ENCODE data around the gene IL19. TPM values are rescaled to one million over a fixed set of nuclear protein-coding genes. Genes with fewer than 3 reads are reported as not detected.

The IL19 gene
- total RNA-seq, 4 donors from 2014 or later: not detected

DNA sequence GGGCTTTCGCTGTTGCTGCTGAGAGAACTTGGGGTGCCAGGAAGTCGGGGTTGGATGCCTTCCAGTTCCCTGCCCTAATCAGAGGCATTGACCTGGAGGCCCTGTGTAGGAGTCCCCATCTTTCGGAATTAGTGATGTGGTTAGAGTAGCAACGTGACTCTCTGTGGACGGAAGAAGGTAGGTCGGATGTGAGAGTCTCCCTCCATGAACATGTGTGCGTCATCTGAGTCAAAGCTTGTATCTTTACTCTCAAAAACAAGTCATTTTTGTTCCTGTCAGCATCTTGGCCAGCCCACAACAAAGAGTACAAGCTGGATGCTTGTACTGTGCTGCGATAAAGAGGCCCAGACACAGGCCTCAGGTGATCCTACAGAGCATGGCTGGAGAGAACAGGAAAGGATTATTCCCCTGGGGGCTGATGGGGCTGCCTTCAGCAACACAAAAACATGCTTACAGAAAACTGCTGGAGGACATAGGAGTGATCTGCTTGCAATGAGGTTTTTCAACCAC, 32.7 kb downstream of the IL19 start:
- no peak for ATAC-seq
- intact Hi-C loops (cut with DNase I; ENCODE audit: low total_unique reads) (loop anchor here (10.0 kb wide), 1 partner anchor 112 kb away; no protein-coding TSS in a partner anchor), in situ Hi-C loops (cut with MboI; ENCODE audit: low sequenced_read_pairs in 4 of 4) (loop anchor here in 3 of 4 donors (10.0 to 25.0 kb wide), 3 partner anchors 141 to 168 kb away; partner anchors contain the start of gene DYRK3 (in 1 of the 3))
- DNase-seq: peak in 1 of 2 donors; percentile 13
- Histone ChIP-seq H3K4me1 (no peaks in the 10 kb centered on the region), H3K27me3 (no peaks in the 10 kb centered on the region), H3K4me3 (no peak overlapping the region), H3K9me3 (no peaks in the 10 kb centered on the region), H3K27ac (no peak overlapping the region), H3K36me3 (no peaks in the 10 kb centered on the region)
- TF ChIP-seq POLR2A (IDR thresholded peaks at IDR 0.05) (no peak), CTCF (IDR thresholded peaks at IDR 0.05 in 4 of 5, conservative IDR thresholded peaks at IDR 0.05 in 1 of 5) (no peak)

- intact Hi-C loops (cut with DNase I; ENCODE audit: low total_unique reads) (loop anchor here (10.0 kb wide), 1 partner anchor 111 kb away; no protein-coding TSS in a partner anchor), in situ Hi-C loops (cut with MboI; ENCODE audit: low sequenced_read_pairs in 4 of 4) (loop anchor here in 3 of 4 donors (10.0 to 25.0 kb wide), 3 partner anchors 142 to 169 kb away; partner anchors contain the start of gene DYRK3 (in 1 of the 3))
- Histone ChIP-seq H3K36me3 (no peaks in the 10 kb centered on the region), H3K9me3 (no peaks in the 10 kb centered on the region), H3K4me1 (no peaks in the 10 kb centered on the region), H3K4me3 (no peak overlapping the region), H3K27ac (no peak overlapping the region), H3K27me3 (no peaks in the 10 kb centered on the region)
- ATAC-seq (no peak), DNase-seq (no peak)
- no peak for TF ChIP-seq POLR2A (IDR thresholded peaks at IDR 0.05)
- TF ChIP-seq CTCF (IDR thresholded peaks at IDR 0.05 in 4 of 5, conservative IDR thresholded peaks at IDR 0.05 in 1 of 5): no peak
Measured at GRCh38 chr1:206804156-206804737, 33.7 kb downstream of the IL19 start.

- H3K4me1 ChIP-seq: no peaks in the 10 kb centered on the region
- intact Hi-C loops (cut with DNase I; ENCODE audit: low total_unique reads): loop anchor here (10.0 kb wide), 1 partner anchor 109 kb away; no protein-coding TSS in a partner anchor
- H3K36me3 ChIP-seq: no peaks in the 10 kb centered on the region
- DNase-seq: no peak
- in situ Hi-C loops (cut with MboI; ENCODE audit: low sequenced_read_pairs in 4 of 4): loop anchor here in 3 of 4 donors (10.0 to 25.0 kb wide), 3 partner anchors 143 to 171 kb away; partner anchors contain the start of gene DYRK3 (in 1 of the 3)
- H3K4me3 ChIP-seq: no peak overlapping the region
- TF ChIP-seq POLR2A (IDR thresholded peaks at IDR 0.05) (no peak), CTCF (IDR thresholded peaks at IDR 0.05 in 4 of 5, conservative IDR thresholded peaks at IDR 0.05 in 1 of 5) (no peak)
- H3K27me3 ChIP-seq: no peaks in the 10 kb centered on the region
- no peak overlapping the region for H3K27ac ChIP-seq
- no peak for ATAC-seq
- no peaks in the 10 kb centered on the region for H3K9me3 ChIP-seq
Measured at GRCh38 chr1:206805357-206805756, 34.8 kb downstream of the IL19 start.

- DNase-seq: peak in 1 of 2 donors; percentile 17
- H3K27ac ChIP-seq: no peak overlapping the region
- in situ Hi-C loops (cut with MboI; ENCODE audit: low sequenced_read_pairs in 4 of 4): loop anchor here in 3 of 4 donors (10.0 to 25.0 kb wide), 3 partner anchors 146 to 174 kb away; partner anchors contain the start of gene DYRK3 (in 1 of the 3)
Measured at GRCh38 chr1:206808615-206809014, 38.0 kb downstream of the IL19 start.

More at GRCh38 chr1:206808615-206809014, 38.0 kb downstream of the IL19 start:
- Histone ChIP-seq H3K36me3 (no peaks in the 10 kb centered on the region), H3K9me3 (no peaks in the 10 kb centered on the region), H3K4me3 (no peak overlapping the region), H3K4me1 (no peaks in the 10 kb centered on the region), H3K27me3 (no peaks in the 10 kb centered on the region)
- intact Hi-C loops (cut with DNase I; ENCODE audit: low total_unique reads): loop anchor here (1.0 to 10.0 kb wide), 4 partner anchors 76 to 174 kb away; no protein-coding TSS in a partner anchor
- peak; percentile 63 to 75 for ATAC-seq
- TF ChIP-seq CTCF (IDR thresholded peaks at IDR 0.05 in 4 of 5, conservative IDR thresholded peaks at IDR 0.05 in 1 of 5) (peak in 4 of 5 experiments; percentile 34 to 54 (median 45)), POLR2A (IDR thresholded peaks at IDR 0.05) (no peak)
